H1 (cell line): Measurements from ENCODE around the gene DYSF.

Experiments
- EP300 ChIP-seq, 2 experiments: IDR thresholded peaks; 1 replicate in 1 of 2; 2 replicates in 1 of 2; pipeline ENCODE4 v1.6.1; 2011 to 2012; ENCODE audit warnings: low read depth in 2 of 2, low read length in 2 of 2, mild to moderate bottlenecking in 2 of 2, borderline replicate concordance in 1 of 2, inconsistent platforms in 1 of 2, moderate library complexity in 1 of 2
- EZH2 ChIP-seq: fragments of 200-600 bp; sonication (generic); IDR thresholded peaks from 2 replicates; pipeline ENCODE4 v1.7.1; 2012; ENCODE audit warnings: low read depth, mild to moderate bottlenecking, moderate library complexity, low read length, inconsistent platforms; ENCODE audit not compliant: severe bottlenecking
- JUND ChIP-seq: IDR thresholded peaks from 2 replicates; pipeline ENCODE4 v1.6.1; 2011; ENCODE audit warnings: mild to moderate bottlenecking, improper control_type of control experiment, low read length
- RAD21 ChIP-seq, 2 experiments: IDR thresholded peaks in 1 of 2; conservative IDR thresholded peaks in 1 of 2; 2 replicates each; pipeline ENCODE4 v1.6.1; 2011; ENCODE audit warnings: low read depth in 2 of 2, low read length in 2 of 2, improper control_type of control experiment in 1 of 2, inconsistent platforms in 1 of 2, mild to moderate bottlenecking in 1 of 2, moderate library complexity in 1 of 2
- RFX5 ChIP-seq: IDR thresholded peaks from 2 replicates; pipeline ENCODE4 v1.6.1; 2011; ENCODE audit warnings: low read depth, low read length, improper control_type of control experiment, borderline replicate concordance
- TAF7 ChIP-seq: optimal IDR thresholded peaks from 2 replicates; pipeline ENCODE3; 2011; ENCODE audit warnings: low read depth, mild to moderate bottlenecking, inconsistent platforms, low read length, moderate library complexity, borderline replicate concordance
- YY1 ChIP-seq: IDR thresholded peaks from 2 replicates; pipeline ENCODE4 v1.6.1; 2011; ENCODE audit warnings: low read depth, mild to moderate bottlenecking, low read length
- TF ChIP-seq, protein P1 (sequence below), 3 experiments: IDR thresholded peaks; 1 replicate in 2 of 3; 2 replicates in 1 of 3; pipeline versions ENCODE4 v1.5.1 to v1.6.1; 2011; ENCODE audit warnings: low read length in 3 of 3, mild to moderate bottlenecking in 3 of 3, inconsistent platforms in 2 of 3, low read depth in 1 of 3, moderate library complexity in 1 of 3; ENCODE audit not compliant: insufficient read depth in 1 of 3; ENCODE audit errors: control extremely low read depth in 1 of 3
- TF ChIP-seq, protein P2 (sequence below): IDR thresholded peaks from 2 replicates; pipeline ENCODE4 v1.6.1; 2012; ENCODE audit warnings: low read length, inconsistent platforms
- TF ChIP-seq, protein P3 (sequence below): IDR thresholded peaks from 2 replicates; pipeline ENCODE4 v1.6.1; 2011; ENCODE audit warnings: low read depth, mild to moderate bottlenecking, low read length; ENCODE audit not compliant: insufficient read depth

DNA sequence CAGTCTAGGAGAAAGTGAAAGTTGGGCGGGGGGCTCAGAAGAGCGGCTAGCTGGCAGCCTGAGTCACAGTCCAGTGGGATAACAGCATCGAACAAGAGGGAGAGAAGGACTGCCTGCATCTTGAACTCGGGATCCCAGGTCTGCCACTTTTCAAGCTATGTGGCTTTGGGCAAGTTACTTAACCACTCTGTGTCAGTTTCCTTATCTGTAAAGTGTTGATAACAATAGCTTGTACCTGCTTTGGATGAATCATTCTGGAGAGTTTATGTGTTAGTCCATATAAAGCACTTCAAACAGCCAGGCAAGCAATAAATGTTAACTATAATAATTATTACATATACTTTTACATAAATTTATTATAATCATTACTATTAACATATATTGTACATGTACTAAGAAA lies 4.6 kb downstream of the DYSF start:
- TF ChIP-seq, protein P1, sequence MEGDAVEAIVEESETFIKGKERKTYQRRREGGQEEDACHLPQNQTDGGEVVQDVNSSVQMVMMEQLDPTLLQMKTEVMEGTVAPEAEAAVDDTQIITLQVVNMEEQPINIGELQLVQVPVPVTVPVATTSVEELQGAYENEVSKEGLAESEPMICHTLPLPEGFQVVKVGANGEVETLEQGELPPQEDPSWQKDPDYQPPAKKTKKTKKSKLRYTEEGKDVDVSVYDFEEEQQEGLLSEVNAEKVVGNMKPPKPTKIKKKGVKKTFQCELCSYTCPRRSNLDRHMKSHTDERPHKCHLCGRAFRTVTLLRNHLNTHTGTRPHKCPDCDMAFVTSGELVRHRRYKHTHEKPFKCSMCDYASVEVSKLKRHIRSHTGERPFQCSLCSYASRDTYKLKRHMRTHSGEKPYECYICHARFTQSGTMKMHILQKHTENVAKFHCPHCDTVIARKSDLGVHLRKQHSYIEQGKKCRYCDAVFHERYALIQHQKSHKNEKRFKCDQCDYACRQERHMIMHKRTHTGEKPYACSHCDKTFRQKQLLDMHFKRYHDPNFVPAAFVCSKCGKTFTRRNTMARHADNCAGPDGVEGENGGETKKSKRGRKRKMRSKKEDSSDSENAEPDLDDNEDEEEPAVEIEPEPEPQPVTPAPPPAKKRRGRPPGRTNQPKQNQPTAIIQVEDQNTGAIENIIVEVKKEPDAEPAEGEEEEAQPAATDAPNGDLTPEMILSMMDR (IDR thresholded peaks at IDR 0.05; ENCODE audit: control extremely low read depth in 1 of 3, insufficient read depth in 1 of 3, low read depth in 1 of 3, low read length in 3 of 3) = no peak
- TF ChIP-seq EP300 (IDR thresholded peaks at IDR 0.05; ENCODE audit: borderline replicate concordance in 1 of 2, low read depth in 2 of 2, low read length in 2 of 2) (no peak), YY1 (no peak), RAD21 (IDR thresholded peaks at IDR 0.05 in 1 of 2, conservative IDR thresholded peaks at IDR 0.05 in 1 of 2; ENCODE audit: low read depth in 2 of 2, low read length in 2 of 2) (no peak), EZH2 (no peak), JUND (no peak), RFX5 (no peak), TAF7 (no peak)
- TF ChIP-seq, protein P2, sequence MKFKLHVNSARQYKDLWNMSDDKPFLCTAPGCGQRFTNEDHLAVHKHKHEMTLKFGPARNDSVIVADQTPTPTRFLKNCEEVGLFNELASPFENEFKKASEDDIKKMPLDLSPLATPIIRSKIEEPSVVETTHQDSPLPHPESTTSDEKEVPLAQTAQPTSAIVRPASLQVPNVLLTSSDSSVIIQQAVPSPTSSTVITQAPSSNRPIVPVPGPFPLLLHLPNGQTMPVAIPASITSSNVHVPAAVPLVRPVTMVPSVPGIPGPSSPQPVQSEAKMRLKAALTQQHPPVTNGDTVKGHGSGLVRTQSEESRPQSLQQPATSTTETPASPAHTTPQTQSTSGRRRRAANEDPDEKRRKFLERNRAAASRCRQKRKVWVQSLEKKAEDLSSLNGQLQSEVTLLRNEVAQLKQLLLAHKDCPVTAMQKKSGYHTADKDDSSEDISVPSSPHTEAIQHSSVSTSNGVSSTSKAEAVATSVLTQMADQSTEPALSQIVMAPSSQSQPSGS = no peak
- TF ChIP-seq, protein P3, sequence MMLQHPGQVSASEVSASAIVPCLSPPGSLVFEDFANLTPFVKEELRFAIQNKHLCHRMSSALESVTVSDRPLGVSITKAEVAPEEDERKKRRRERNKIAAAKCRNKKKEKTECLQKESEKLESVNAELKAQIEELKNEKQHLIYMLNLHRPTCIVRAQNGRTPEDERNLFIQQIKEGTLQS = no peak
